Prostate gland (tissue), 2 donors: ENCODE measurements around the gene MNAT1. TPM values are rescaled to one million over a fixed set of nuclear protein-coding genes. Genes with fewer than 3 reads are reported as not detected.
"Not testable (repeated sequence)": the region's sequence is repeated elsewhere in the genome, so short reads cannot be mapped to it uniquely, and the experiment has no call there.

Source experiments
- DNase-seq: peaks from one replicate; pipeline ENCODE4 v3.0.0-alpha.2; 2019; ENCODE audit warnings: low spot score
- H3K27ac ChIP-seq, 2 donors: fragments of 200-600 bp; sonication (generic); 2 replicates each; pipeline ENCODE4 v1.5.1; 2017 to 2019
- H3K27me3 ChIP-seq: fragments of 200-600 bp; sonication (generic); replicated peaks from 2 replicates; pipeline ENCODE4 v1.5.1; 2019; ENCODE audit not compliant: insufficient read depth
- H3K36me3 ChIP-seq, 2 donors: fragments of 200-600 bp; sonication (generic); 1 replicate in 1 of 2; 2 replicates in 1 of 2; pipeline versions ENCODE4 v1.5.1 to v1.8.1; 2017 to 2019
- H3K4me1 ChIP-seq: fragments of 200-600 bp; sonication (generic); replicated peaks from 2 replicates; pipeline ENCODE4 v1.5.1; 2019
- H3K4me3 ChIP-seq, 2 donors: fragments of 200-600 bp; sonication (generic); 2 replicates each; pipeline ENCODE4 v1.5.1; 2017 to 2019
- H3K9me3 ChIP-seq: fragments of 200-600 bp; sonication (generic); 2 replicates; pipeline ENCODE4 v1.5.1; 2017
- POLR2A ChIP-seq: fragments of 450-650 bp; IDR thresholded peaks from one replicate; pipeline ENCODE4 v1.6.1; 2016; ENCODE audit warnings: antibody characterized with exemption, mild to moderate bottlenecking
- POLR2AphosphoS5 ChIP-seq: sonication (generic); formaldehyde crosslinking; IDR thresholded peaks from one replicate; pipeline ENCODE4 v1.6.1; 2017; ENCODE audit warnings: antibody characterized with exemption
- WGBS: methylation state at CpG from one replicate; pipeline ENCODE4 v1.1.5; 2018; 5-methylcytosine and 5-hydroxymethylcytosine counted together
- intact Hi-C: fragments of 100-400 bp; cut with DNase I; formaldehyde crosslinking; loops from one replicate; pipeline ENCODE4 v1.14.2; 2022
- total RNA-seq, 2 donors: library from RNA; depleted of rRNA; stranded (reverse); fragments of >200 nt; gene quantifications; one replicate each; pipeline ENCODE4 v1.1.0, GENCODE V29; 2016
- TF ChIP-seq, protein P1 (sequence below), 4 experiments: fragments of 200-600 bp in 2 of 4; fragments of 450-650 bp in 2 of 4; sonication (generic) in 2 of 4; IDR thresholded peaks; 1 replicate in 3 of 4; 2 replicates in 1 of 4; pipeline ENCODE4 v1.5.1; 2016 to 2019; ENCODE audit warnings: antibody characterized with exemption in 4 of 4, mild to moderate bottlenecking in 2 of 4, moderate library complexity in 2 of 4

The MNAT1 gene
- total RNA-seq, 2 donors from 2014 or later = 16.1 to 62.9 TPM

DNA sequence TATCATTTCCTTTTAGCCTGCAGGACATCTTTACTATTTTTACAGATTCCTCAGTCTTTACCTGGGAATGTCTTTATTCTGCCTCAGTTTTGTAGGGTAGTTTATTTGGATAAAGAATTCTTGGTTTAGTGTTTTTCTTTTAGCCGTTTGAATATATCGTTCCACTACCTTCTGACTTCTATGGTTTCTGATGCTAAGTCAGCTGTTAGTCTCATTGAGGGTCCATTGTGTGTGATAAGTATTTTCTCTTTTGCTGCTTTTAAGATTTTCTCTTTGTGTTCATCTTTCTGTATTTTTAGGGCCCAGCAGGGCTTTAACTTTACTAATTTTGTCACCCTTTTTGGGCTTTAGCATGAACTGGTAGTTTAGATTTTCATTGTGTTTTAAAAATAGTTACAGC lies 113.5 kb downstream of the MNAT1 start:
- Histone ChIP-seq H3K36me3 (no peaks in the 10 kb centered on the region), H3K4me3 (no peak overlapping the region), H3K27ac (no peak overlapping the region), H3K27me3 (no peaks in the 10 kb centered on the region), H3K4me1 (no peaks in the 10 kb centered on the region), H3K9me3 (no peaks in the 10 kb centered on the region)
- intact Hi-C loops = no loop called here
- DNase-seq = no peak
- TF ChIP-seq, protein P1, sequence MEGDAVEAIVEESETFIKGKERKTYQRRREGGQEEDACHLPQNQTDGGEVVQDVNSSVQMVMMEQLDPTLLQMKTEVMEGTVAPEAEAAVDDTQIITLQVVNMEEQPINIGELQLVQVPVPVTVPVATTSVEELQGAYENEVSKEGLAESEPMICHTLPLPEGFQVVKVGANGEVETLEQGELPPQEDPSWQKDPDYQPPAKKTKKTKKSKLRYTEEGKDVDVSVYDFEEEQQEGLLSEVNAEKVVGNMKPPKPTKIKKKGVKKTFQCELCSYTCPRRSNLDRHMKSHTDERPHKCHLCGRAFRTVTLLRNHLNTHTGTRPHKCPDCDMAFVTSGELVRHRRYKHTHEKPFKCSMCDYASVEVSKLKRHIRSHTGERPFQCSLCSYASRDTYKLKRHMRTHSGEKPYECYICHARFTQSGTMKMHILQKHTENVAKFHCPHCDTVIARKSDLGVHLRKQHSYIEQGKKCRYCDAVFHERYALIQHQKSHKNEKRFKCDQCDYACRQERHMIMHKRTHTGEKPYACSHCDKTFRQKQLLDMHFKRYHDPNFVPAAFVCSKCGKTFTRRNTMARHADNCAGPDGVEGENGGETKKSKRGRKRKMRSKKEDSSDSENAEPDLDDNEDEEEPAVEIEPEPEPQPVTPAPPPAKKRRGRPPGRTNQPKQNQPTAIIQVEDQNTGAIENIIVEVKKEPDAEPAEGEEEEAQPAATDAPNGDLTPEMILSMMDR (IDR thresholded peaks at IDR 0.05) = no peak
- TF ChIP-seq POLR2AphosphoS5 = no peak
- no peak for TF ChIP-seq POLR2A
- WGBS = 96% methylated on average over 2 of the region's 2 CpGs

DNA sequence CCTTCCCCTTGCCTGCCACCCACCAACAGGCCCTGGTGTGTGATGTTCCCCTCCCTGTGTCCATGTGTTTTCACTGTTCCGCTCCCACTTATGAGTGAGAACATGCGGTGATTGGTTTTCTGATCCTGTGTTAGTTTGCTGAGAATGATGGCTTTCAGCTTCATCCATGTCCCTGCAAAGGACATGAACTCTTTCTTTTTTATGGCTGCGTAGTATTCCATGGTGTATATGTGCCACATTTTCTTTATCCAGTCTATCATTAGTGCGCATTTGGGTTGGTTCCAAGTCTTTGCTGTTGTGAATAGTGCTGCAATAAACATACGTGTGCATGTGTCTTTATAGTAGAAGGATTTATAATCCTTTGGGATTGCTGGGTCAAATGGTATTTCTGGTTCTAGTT lies 117.1 kb downstream of the MNAT1 start:
- intact Hi-C loops, H3K27me3 ChIP-seq, DNase-seq, H3K4me1 ChIP-seq, H3K9me3 ChIP-seq, H3K36me3 ChIP-seq, H3K27ac ChIP-seq, H3K4me3 ChIP-seq: not testable (repeated sequence)
- 96% methylated on average over 5 of the region's 5 CpGs for WGBS

DNA sequence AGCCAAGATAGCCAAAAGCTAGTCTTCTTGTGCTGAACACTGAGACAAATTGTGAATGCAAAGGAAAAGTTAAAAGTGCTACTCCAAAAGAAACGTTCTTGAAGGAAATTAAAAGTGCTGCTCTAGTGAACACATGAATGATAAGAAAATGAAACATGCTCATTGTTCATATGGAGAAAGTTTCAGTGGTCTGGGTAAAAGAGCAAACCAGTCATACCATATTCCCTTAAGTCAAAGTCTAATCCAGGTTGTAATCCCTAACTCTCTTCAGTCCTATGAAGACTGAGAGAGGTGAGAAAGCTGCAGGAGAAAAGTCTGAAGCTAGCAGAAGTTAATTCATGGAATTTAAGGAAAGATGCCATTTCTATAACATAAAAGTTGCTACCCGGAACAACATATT lies 121.5 kb downstream of the MNAT1 start:
- H3K4me1 ChIP-seq = no peaks in the 10 kb centered on the region
- no peaks in the 10 kb centered on the region for H3K27me3 ChIP-seq
- H3K27ac ChIP-seq = no peak overlapping the region
- WGBS = 93% methylated on average over 2 of the region's 2 CpGs
- H3K9me3 ChIP-seq = no peaks in the 10 kb centered on the region
- H3K4me3 ChIP-seq = no peak overlapping the region
- intact Hi-C loops = no loop called here
- no peak for TF ChIP-seq POLR2A
- TF ChIP-seq, protein P1 (IDR thresholded peaks at IDR 0.05) = no peak
- no peak for TF ChIP-seq POLR2AphosphoS5
- DNase-seq = no peak
- no peaks in the 10 kb centered on the region for H3K36me3 ChIP-seq

DNA sequence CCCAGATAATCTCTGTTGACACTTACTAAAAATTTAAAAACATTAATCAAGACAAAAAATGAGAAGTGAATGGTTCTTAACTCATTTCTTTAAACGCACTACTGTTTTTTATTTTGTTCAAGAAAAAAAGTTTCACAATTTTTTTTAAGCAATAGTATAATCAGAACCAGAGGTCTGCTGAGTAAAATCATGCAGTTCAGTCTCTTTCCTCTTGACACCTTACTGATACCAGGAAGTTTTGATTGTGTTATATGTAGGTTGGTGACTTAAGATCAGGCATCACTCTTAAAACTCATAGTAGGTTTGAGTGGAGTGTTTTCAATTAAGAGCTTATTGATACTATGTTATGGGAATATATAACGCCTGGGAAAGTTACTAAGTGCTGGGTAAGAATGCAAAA lies 125.0 kb downstream of the MNAT1 start:
- no peaks in the 10 kb centered on the region for H3K27me3 ChIP-seq
- no peak overlapping the region for H3K27ac ChIP-seq
- WGBS = 89% methylated on average over 2 of the region's 2 CpGs
- H3K4me3 ChIP-seq = no peak overlapping the region
- H3K36me3 ChIP-seq = no peaks in the 10 kb centered on the region
- no peaks in the 10 kb centered on the region for H3K4me1 ChIP-seq
- no peak for TF ChIP-seq POLR2A
- no peak for TF ChIP-seq POLR2AphosphoS5
- TF ChIP-seq, protein P1 (IDR thresholded peaks at IDR 0.05) = no peak
- no peak for DNase-seq
- H3K9me3 ChIP-seq = no peaks in the 10 kb centered on the region
- intact Hi-C loops = no loop called here

DNA sequence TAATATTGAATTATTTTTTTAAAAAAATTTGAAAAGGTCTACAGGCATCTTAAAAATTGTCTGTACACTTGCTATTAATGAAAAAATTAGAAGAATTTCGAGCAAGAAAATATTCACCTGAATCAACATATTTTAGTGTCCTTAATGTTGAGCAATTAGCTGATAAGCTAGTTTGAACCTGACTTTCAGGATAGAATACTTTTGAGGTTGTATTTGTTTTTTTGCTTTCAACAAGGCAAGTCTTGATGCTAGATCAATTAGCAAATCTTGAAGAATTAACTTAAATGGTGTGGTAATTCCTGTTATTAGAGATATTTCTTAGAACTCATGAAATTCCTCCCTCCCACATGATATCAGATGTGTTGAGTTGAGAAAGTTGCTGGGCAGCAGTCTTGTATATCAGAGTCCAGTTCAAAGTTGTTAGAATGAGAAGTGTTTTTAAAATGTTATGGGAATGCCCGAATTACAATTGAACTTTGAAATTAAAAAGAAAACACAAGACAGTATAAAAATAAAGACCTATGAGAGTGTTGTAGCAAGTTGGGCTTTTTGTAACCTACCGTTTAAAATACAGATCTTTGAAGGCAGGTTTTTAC lies 127.1 kb downstream of the MNAT1 start:
- no peak for TF ChIP-seq POLR2A
- no peak for TF ChIP-seq POLR2AphosphoS5
- no peaks in the 10 kb centered on the region for H3K9me3 ChIP-seq
- H3K4me1 ChIP-seq = no peaks in the 10 kb centered on the region
- H3K27ac ChIP-seq = peak overlapping the region in 1 of 2 donors; percentile 0
- WGBS = 40% methylated on average over 3 of the region's 3 CpGs
- H3K4me3 ChIP-seq = no peak overlapping the region
- no peak for DNase-seq
- H3K36me3 ChIP-seq = no peaks in the 10 kb centered on the region
- H3K27me3 ChIP-seq = no peaks in the 10 kb centered on the region
- intact Hi-C loops = no loop called here

DNA sequence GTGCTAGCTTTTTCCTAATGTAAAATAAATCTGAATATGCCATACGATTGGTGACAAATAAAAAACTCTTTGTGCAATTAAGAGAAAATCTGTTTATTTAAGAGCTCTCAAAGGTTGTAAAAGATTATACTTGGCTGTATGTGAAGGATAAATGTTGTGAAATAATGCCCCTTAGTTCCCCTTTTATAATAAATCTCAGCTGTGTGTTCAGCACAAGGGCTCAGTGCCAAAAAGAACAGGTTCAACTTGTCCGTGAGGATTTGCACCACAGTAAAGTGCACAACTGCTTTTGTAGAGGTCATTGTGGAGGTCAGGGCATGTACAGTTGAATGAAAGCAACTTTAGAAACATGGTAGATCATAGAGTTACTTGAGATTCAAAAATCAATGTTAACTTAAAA lies 127.7 kb downstream of the MNAT1 start:
- DNase-seq = peak; percentile 83
- TF ChIP-seq POLR2AphosphoS5 = peak; percentile 86
- TF ChIP-seq POLR2A = no peak
- Histone ChIP-seq H3K36me3 (no peaks in the 10 kb centered on the region), H3K4me1 (no peaks in the 10 kb centered on the region), H3K4me3 (no peak overlapping the region), H3K9me3 (no peaks in the 10 kb centered on the region), H3K27ac (peak overlapping the region in 1 of 2 donors; percentile 0), H3K27me3 (no peaks in the 10 kb centered on the region)
- 4% methylated on average over 2 of the region's 2 CpGs for WGBS
- intact Hi-C loops = no loop called here
